ENCODE measurements around the gene LMNB1.
"Not testable (repeated sequence)": the region's sequence is repeated elsewhere in the genome, so short reads cannot be mapped to it uniquely, and the experiment has no call there.

Gene LMNB1

DNA sequence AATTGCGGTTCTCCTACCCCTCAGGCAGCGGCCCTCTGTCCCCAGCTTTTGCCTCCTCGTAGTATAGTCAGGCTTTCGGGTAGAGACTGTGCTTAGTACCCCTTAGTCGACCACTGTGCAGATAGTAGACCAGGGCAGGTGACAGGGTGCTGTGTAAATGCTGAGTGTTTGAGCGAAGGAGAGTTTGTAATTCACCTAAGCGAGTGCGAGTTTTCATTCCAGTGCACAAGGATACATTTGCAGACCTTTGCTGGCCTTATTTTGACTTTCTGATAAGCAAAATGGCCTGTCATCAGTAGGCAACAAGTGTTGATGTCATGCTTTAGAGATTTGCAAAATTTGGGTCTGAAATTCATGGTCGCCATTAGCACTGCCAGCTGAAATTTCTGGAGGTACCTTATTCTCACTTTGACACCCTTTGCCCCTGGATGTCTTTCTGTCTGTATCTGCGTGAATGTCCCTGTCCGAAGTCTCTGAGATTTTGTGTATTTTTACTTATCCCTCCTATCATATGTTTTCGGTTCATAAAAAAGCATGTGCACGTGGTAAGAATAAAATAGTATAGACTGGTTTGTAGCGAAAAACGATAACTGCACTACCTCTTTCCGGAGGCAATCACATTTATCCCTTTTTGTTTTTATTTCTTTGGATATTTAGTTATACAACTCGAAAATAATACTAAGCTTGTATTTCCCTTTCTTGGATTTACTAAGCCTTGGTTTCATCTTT lies 1.9 kb downstream of the LMNB1 start:
- in situ Hi-C loops (cut with HindIII; ENCODE audit: low sequenced_read_pairs) = no loop called here

DNA sequence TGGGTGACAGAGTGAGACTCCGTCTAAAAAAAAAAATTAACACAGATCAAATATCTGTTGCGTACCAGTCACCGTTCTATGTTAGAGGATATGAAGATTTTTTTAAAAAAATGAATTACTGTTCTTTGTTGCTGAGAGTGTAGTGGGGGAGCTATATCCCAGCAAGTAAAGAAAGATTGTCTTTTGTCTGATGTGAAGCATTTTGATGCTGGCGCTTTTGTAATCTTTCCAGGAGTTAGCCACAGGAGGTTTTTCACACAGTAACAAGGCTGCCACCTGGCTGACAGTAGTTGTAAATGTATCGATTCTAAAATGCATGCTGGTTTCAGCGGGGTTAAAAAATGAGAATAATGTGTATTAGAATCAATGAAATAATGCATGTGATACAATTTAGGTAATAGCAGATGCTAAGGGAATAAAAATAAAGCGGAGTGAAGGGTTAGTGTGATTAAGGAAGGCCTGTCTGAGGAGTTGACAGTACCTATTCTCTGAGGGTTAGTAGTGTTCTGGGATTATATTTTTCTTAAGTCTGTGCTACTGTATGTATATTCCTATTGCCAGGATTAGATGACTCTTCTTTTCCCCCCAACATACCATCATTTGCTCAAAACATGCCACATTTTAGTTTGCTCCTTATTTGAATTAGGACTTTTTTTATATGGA lies 3.4 kb downstream of the LMNB1 start:
- in situ Hi-C loops (cut with HindIII; ENCODE audit: low sequenced_read_pairs) = no loop called here

DNA sequence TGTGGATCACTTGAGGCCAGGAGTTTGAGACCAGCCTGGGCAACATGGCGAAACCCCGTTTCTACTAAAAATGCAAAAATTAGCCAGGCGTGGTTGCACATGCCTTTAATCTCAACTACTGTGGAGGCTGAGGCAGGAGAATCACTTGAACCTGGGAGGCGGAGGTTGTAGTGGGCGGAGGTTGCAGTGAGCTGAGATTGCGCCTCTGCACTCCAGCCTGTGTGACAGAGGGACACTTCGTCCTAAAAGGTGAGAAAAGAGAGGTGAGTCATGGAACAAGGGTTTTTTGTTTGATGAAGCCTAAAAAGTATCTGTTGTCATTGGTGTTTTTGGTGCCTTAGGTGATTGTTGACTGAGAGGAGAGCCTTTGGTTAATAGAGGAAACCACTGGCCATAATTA lies 11.5 kb downstream of the LMNB1 start:
- in situ Hi-C loops (cut with HindIII; ENCODE audit: low sequenced_read_pairs) = not testable (repeated sequence)

DNA sequence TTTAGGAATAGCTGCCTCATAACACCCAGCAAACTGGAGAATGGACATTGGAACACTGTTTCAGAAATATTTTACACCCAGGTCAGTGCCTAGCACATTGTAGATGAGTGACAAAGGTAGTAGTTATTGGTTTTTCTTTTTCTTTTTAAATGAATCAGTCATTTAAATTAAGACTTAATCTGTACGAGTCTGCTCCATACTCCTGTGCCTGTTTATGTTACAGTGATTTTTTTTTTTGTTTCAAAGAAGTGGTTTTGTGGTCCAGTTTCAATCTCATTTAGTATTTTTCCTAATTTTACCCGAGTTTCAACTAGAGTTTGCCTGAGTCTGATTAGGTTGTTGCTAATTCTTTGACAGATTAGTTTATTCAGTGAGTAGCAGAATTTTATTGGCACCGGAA lies 16.2 kb downstream of the LMNB1 start:
- in situ Hi-C loops (cut with HindIII; ENCODE audit: low sequenced_read_pairs) = no loop called here

DNA sequence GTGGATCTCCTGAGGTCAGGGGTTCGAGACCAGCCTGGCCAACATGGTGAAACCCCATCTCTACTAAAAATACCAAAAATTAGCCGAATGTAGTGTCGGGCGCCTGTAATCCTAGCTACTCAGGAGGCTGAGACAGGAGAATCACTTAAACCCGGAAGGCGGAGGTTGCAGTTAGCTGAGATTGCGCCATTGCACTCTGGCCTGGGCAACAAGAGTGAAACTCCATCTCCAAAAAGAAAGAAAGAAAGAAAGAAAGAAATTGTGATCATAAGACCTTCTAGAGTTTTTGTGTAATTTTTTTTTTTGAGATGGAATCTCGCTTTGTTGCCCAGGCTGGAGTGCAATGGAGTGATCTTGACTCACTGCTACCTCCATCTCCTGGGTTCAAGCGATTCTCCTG lies 16.7 kb downstream of the LMNB1 start:
- in situ Hi-C loops (cut with HindIII; ENCODE audit: low sequenced_read_pairs) = not testable (repeated sequence)

DNA sequence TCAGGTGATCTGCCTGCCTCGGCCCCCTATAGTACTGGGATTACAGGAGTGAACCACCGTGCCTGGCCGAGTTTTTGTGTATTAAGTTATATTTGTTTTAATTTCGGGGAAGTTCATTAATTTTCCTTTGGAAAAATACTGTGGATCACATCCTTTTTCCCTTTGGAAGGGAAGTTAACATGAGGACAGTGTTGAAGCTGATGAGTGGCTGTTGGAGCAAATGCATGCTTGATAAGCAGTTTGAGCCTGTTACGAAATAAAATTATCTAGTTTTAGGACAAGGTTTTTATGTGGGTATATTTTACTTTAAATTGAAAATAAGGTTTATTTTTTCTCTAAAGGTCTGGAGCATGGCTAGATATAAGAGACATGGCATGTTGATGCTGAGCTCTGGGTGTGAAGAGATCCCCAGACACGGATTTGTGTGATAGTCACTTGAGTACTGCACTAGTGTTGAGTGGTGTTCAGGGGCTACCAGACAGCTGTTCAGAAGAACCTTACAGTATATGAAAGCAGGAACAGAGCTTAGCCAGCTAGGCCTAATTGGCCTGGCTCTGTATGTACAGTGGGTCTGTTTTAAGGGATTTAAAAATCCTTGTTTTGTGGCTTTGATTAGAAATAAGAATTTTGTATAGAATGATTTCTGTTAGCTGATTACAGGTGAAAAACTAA lies 17.4 kb downstream of the LMNB1 start:
- in situ Hi-C loops (cut with HindIII; ENCODE audit: low sequenced_read_pairs) = no loop called here

DNA sequence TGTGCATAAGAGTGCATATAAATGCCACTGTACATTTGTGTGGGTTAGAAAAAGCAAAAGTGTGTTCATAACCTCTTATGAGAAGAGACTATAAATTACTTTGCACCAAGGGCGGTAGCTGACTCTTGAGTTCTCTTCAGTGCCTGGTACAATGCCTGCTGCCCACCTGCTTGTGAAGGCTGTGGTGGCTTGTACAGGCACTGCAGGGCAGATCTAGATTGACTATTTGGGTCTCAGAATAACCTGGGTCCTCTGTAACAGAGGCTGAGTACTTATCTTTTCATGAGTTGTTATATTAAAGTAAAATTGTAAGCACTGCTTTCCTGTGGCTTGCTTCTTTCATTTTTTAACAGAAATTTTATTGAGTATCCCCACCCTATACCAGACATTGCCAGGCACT lies 22.8 kb downstream of the LMNB1 start:
- in situ Hi-C loops (cut with HindIII; ENCODE audit: low sequenced_read_pairs) = no loop called here

DNA sequence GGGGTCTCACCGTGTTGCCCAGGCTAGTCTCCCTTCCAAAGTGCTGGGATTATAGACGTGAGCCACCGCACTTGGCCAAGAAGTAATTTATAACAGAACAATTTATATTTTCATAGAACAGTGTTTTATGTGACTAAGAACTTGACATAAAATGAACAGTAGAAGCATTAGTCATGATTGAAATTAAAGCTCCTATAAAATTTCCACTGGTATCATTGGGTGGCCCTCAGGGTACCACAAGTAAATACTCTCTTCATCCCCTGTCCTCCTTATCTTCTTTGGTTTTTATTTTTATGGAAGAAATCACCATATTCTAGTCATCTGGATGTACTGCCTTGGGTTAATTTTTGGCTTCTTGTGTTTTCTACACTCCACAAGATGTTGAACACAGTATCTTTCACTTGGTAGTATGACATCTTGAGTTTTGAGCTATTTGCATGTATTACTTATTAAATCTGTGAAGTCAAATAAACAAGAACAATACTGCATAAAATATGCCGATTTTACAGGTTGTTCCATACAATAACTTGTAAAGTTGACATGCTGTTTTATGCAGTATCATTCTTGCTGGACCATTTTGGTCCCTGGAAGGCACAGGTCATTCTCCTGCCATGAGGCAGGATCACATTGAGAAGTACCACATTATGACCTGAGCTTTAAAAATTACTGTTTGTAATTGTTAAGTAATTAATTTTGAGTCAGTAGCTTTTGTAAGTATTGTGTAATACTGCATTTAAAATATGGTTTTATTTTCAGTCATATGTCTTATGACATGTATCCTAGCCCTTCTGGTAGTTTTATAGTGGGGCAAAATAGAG lies 24.4 kb downstream of the LMNB1 start:
- in situ Hi-C loops (cut with HindIII; ENCODE audit: low sequenced_read_pairs) = no loop called here

DNA sequence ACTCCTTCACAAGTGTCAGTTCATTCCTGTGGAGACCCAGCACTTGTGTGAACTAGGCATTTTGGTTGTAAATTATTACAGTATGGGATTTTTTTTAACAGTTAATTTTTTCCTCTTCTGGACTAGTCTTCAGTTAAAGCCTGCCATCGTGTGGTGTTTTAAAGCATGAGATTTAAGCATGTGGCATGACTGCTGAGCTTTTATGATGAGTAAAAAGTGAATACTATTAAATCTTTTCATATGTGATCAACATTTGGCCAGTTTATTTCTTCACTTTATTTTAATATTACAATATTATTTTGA lies 25.0 kb downstream of the LMNB1 start:
- in situ Hi-C loops (cut with HindIII; ENCODE audit: low sequenced_read_pairs) = no loop called here

DNA sequence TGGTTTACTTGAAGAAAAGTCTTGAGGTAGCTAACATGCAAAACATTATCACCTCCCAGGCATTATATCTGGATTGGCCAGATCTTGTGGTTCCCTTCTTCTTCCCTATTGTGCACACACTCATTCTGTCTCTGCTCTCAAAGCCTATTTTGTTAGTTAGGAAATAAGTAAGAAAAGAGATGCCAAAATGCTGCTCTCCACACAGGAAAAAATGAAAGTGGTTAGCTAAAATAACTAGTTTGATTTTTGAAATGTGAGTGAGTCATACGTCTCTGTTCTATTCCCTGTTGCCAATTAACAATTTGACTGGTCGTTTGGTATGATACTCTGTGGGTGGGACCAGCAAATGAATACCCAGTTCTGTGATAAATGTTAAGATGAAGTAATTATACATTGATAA lies 28.1 kb downstream of the LMNB1 start:
- in situ Hi-C loops (cut with HindIII; ENCODE audit: low sequenced_read_pairs) = no loop called here

DNA sequence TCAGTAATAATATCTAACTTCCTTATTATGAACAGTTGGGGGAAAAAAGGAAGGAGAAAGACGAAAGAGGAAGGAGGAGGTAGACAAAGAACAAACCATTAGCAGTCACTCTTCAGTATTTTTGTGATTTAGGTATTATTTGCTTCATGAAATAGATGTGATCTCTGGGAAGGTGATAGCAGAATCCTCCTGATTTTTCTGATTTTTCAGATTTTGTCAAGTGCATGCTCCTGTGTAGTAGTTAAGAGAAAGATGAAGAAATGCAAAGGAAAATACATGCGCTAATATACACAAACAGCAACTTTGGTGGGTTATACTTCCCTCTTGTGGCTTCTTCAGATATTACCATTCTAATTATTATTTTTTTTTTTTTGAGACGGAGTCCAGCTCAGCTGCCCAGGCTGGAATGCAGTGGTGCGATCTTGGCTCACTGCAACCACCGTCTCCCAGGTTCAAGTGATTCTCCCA lies 31.6 kb downstream of the LMNB1 start:
- in situ Hi-C loops (cut with HindIII; ENCODE audit: low sequenced_read_pairs) = no loop called here

DNA sequence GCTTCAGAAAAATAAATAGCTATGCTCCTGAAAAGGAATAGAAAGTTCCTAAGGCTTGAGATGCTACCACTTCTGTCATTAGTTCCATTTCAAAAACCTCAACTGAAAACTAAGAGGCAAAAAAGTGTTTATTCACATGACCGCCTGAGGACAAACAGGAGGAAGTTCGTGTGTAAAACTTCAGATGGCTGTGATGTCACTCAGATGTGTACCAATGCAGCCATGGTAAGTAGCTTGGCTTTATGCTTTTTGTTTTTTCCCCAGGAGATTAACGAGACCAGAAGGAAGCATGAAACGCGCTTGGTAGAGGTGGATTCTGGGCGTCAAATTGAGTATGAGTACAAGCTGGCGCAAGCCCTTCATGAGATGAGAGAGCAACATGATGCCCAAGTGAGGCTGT lies 33.0 kb downstream of the LMNB1 start:
- in situ Hi-C loops (cut with HindIII; ENCODE audit: low sequenced_read_pairs) = no loop called here

DNA sequence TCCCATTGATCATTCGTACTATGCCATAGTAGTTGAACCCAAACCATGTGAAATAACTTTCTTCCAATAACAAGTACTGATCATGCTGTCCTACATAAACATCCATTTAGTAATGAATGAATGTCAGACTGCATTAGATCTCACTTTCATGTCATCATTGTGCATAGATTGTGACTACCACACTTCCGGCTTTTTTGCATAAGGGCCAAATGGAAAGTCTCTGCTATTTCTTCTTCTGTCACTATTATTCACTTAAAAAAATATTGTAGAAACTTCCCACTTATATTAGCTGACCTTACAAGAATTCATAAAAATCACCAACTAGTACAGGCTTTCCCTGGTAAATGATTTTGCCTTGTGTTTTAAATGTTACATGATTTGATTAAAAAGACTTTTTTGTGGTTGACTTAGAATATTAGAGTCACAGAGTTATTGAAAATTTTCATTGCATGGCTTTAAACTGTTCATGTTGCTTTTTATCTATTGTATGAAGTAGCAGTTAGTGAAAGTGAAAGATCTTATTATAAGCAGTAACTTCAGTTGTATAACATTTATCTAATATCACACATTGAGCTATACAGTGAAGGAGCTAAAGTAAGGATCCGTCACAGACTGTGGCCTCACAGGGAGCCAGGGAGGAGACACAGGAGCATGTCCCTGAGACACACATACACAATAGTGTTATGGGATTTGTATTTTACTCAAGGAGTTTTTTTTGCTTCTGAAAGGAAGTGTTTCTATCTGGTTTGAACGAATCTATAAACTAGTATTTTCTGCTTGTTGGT lies 33.9 kb downstream of the LMNB1 start:
- in situ Hi-C loops (cut with HindIII; ENCODE audit: low sequenced_read_pairs) = no loop called here

DNA sequence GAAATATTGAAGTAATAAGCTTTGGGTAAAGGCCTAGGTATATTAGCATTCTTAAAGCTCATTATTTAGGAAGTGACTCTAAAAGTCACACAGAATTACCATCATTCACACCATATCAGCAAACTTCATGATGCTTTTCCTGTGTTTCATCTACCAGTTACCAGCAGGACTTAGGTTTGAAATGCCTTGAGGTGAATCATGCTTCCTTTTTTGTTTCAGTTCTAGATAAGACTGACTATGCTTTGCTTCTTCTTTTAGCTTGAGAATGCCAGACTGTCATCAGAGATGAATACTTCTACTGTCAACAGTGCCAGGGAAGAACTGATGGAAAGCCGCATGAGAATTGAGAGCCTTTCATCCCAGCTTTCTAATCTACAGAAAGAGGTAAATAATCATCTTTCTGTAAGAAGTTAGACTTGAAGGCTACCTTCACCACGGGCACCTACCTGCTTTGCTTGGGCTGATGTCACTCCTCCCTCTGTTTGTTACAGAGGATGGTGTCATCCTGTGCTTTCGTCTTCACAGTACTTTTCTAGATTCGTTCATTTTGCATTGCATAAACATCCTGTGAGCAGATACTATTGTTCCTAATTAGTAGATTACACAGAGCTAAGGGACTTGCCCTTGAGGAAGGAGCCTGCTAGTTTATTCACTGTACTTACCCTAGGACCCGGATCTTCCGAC lies 34.7 kb downstream of the LMNB1 start:
- in situ Hi-C loops (cut with HindIII; ENCODE audit: low sequenced_read_pairs) = no loop called here

DNA sequence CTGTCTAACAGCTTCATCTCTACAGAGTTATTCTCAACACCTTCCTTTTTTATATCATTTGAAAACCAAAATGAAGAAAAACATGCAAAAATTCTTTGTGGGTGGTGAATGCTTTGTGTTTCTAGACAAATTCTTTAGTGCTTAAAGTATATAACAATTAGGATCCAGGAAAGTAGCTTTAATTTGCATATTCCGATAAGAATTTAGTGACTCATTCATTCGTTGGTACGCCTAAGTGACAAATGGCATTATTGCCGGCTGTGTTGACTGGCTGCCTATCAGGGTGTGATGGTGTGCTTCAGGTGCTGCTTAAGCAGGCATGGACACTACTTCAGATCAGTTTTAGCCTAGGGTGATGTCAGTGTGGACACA lies 35.2 kb downstream of the LMNB1 start:
- in situ Hi-C loops (cut with HindIII; ENCODE audit: low sequenced_read_pairs) = no loop called here

DNA sequence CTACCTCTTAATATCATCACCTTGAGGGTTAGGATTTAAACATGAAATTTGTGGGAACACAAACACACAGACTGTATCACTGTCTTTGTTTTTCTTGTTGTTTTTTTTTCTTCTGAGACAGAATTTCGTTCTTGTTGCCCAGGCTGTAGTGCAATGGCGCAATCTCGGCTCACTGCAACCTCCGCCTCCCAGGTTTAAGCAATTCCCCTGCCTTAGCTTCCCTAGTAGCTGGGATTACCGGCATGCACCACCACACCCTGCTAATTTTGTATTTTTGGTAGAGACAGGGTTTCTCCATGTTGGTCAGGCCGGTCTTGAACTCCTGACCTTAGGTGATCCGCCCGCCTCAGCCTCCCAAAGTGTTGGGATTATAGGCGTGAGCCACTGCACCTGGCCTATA lies 36.9 kb downstream of the LMNB1 start:
- in situ Hi-C loops (cut with HindIII; ENCODE audit: low sequenced_read_pairs) = not testable (repeated sequence)

DNA sequence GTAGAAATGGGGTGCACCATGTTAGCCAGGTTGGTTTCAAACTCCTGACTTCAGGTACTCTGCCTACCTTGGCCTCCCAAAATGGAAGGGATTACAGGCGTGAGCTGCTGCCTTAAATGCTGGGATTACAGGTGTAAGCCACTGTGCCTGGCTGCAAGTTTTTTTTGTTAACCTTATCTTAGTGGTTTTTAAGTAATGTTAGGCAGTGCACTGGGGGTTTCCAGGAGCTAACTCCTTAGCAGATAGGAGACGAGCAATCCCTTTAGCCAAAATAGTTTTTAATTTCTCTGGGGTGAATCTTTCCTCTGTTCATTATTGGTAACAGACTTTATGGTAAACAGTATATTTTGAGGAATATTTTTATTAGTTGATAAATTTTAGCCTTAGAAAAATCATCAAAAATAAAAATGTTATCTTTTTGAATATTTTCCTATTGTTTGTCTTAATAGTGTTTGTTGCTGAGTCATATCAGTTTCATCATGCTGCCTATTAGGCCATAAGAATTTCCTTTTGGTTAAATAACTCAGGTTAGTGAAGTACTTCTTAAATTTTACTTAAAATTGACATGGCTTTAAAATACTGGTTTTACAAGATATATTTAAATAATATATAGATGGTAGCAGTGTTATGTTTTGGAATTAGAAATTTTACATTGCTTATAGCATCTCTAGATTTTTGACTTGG lies 37.9 kb downstream of the LMNB1 start:
- in situ Hi-C loops (cut with HindIII; ENCODE audit: low sequenced_read_pairs) = no loop called here

DNA sequence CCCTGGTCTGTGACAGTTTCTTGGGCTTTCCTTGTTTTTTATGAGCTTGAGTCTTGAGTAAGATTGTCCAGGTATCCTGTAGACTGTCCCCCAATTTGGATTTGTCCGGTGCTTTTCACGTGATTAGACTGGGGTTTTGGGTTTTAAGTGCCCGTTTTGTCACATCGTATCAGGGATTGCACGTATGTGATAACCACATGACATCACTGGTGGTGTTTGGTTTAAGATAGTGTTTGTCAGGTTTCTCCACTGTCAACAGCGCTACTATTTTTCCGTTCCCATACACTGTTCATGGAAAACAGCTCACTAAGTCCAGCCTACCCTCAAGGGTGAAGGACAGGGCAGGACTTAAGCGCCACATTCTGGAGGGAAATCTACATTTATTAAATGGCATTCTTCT lies 39.7 kb downstream of the LMNB1 start:
- in situ Hi-C loops (cut with HindIII; ENCODE audit: low sequenced_read_pairs) = no loop called here

DNA sequence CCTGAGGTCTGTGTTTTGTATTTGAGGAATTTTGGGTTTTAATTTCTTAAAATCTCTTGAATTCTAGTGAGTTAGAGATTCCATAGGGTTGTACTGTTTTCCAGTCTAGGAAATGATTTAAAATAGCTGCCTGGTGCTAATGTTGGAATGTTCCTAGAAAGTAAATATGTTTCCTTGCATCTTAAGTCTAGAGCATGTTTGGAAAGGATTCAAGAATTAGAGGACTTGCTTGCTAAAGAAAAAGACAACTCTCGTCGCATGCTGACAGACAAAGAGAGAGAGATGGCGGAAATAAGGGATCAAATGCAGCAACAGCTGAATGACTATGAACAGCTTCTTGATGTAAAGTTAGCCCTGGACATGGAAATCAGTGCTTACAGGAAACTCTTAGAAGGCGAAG lies 41.8 kb downstream of the LMNB1 start:
- in situ Hi-C loops (cut with HindIII; ENCODE audit: low sequenced_read_pairs) = no loop called here

DNA sequence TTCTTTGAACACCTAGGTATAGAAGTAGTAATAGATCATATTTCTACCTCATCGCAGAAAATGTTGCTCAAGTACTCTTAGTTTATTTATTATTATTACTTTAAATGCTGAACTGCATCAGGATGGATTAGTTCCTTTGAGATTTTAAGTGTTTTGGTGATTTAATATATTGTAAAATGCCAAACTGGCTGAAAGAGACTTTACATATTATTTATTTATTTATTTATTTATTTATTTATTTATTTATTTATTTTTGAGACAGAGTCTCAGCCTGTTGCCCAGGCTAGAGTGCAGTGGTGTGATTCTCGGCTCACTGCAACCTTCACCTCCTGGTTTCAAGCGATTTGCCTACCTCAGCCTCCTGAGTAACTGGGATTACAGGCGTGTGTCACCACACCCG lies 42.3 kb downstream of the LMNB1 start:
- in situ Hi-C loops (cut with HindIII; ENCODE audit: low sequenced_read_pairs) = no loop called here

Data from endothelial cell of hepatic sinusoid (primary cell).